Measurements from ENCODE around the gene HIP1R.

HIP1R gene

GRCh38 chr12:122861587-122861970 is 26.3 kb downstream of the HIP1R start:
- no peak for DNase-seq (ENCODE audit: low read depth)

GRCh38 chr12:122862110-122862634 is 26.9 kb downstream of the HIP1R start:
- DNase-seq (ENCODE audit: low read depth): no peak

GRCh38 chr12:122862872-122863701 is 27.8 kb downstream of the HIP1R start:
- no peak for DNase-seq (ENCODE audit: low read depth)

GRCh38 chr12:122864894-122865253 is 29.6 kb downstream of the HIP1R start:
- no peak for DNase-seq (ENCODE audit: low read depth)

GRCh38 chr12:122865268-122866231 is 30.3 kb downstream of the HIP1R start:
- no peak for DNase-seq (ENCODE audit: low read depth)

- DNase-seq (ENCODE audit: low read depth): no peak
These were observed 31.1 kb downstream of the HIP1R start for GRCh38 chr12:122866379-122866778.

- no peak for DNase-seq (ENCODE audit: low read depth)
These were observed 31.8 kb downstream of the HIP1R start for GRCh38 chr12:122866950-122867607.

- DNase-seq (ENCODE audit: low read depth): no peak
These were observed 32.6 kb downstream of the HIP1R start for GRCh38 chr12:122867691-122868461.

GRCh38 chr12:122868471-122869177 is 33.4 kb downstream of the HIP1R start:
- no peak for DNase-seq (ENCODE audit: low read depth)

GRCh38 chr12:122869207-122869973 is 34.1 kb downstream of the HIP1R start:
- DNase-seq (ENCODE audit: low read depth): no peak

- DNase-seq (ENCODE audit: low read depth): no peak
These were observed 35.0 kb downstream of the HIP1R start for GRCh38 chr12:122870163-122870842.

- no peak for DNase-seq (ENCODE audit: low read depth)
These were observed 35.8 kb downstream of the HIP1R start for GRCh38 chr12:122870867-122871664.

GRCh38 chr12:122871851-122872780 is 36.9 kb downstream of the HIP1R start:
- DNase-seq (ENCODE audit: low read depth): no peak

- no peak for DNase-seq (ENCODE audit: low read depth)
These were observed 37.6 kb downstream of the HIP1R start for GRCh38 chr12:122872815-122873361.

- DNase-seq (ENCODE audit: low read depth): no peak
These were observed 38.3 kb downstream of the HIP1R start for GRCh38 chr12:122873540-122873939.

- DNase-seq (ENCODE audit: low read depth): no peak
These were observed 38.8 kb downstream of the HIP1R start for GRCh38 chr12:122874081-122874480.

- DNase-seq (ENCODE audit: low read depth): no peak
These were observed 40.4 kb downstream of the HIP1R start for GRCh38 chr12:122875590-122876220.

Measured in stimulated activated CD8-positive, alpha-beta memory T cell treated with anti-CD3 and anti-CD28 coated beads, Interleukin-12 subunit alpha, Interleukin-12 subunit beta, amount 100 ng/mL, for 4 hours (primary cell).